IPS DF 6.9 (cell line): ENCODE data around the gene RNF19B.

Experiments used
- DNase-seq: peaks from one replicate; pipeline ENCODE4 v3.0.0-alpha.2; 2013; ENCODE audit warnings: low read depth, low spot score
- H3K27ac ChIP-seq: one replicate; pipeline ENCODE4 v1.5.1; 2013; ENCODE audit warnings: low read length, control low read depth
- H3K27me3 ChIP-seq: 2 replicates; pipeline ENCODE4 v1.6.1; 2013; ENCODE audit warnings: mild to moderate bottlenecking, low read length; ENCODE audit not compliant: control insufficient read depth, insufficient read depth
- H3K36me3 ChIP-seq: 2 replicates; pipeline ENCODE4 v1.6.1; 2013; ENCODE audit warnings: low read length; ENCODE audit not compliant: control insufficient read depth, insufficient read depth
- H3K4me1 ChIP-seq: 2 replicates; pipeline ENCODE4 v1.6.1; 2013; ENCODE audit warnings: low read length; ENCODE audit not compliant: control insufficient read depth, insufficient read depth
- H3K4me3 ChIP-seq: 2 replicates; pipeline ENCODE4 v1.5.1; 2013; ENCODE audit warnings: mild to moderate bottlenecking, low read length
- H3K9me3 ChIP-seq: 2 replicates; pipeline ENCODE4 v1.6.1; 2013; ENCODE audit warnings: low read length, inconsistent platforms; ENCODE audit not compliant: control insufficient read depth, insufficient read depth
- WGBS: extraction: QIAGEN DNeasy Blood & Tissue Kit; methylation state at CpG from one replicate; pipeline ENCODE4 v1.1.7; 2013; ENCODE audit warnings: mixed read lengths, missing lambda C conversion rate; ENCODE audit not compliant: insufficient read length, insufficient coverage; 5-methylcytosine and 5-hydroxymethylcytosine counted together

RNF19B gene

GRCh38 chr1:32953495-32953894, 11.1 kb downstream of the RNF19B start:
- H3K27me3 ChIP-seq: no peaks in the 10 kb centered on the region
- H3K4me3 ChIP-seq: no peak overlapping the region
- H3K36me3 ChIP-seq: no peaks in the 10 kb centered on the region
- DNase-seq: no peak
- WGBS: no CpG with 5 or more reads among the region's 1 CpG
- no peak overlapping the region for H3K27ac ChIP-seq
- no peaks in the 10 kb centered on the region for H3K9me3 ChIP-seq
- no peaks in the 10 kb centered on the region for H3K4me1 ChIP-seq

DNA sequence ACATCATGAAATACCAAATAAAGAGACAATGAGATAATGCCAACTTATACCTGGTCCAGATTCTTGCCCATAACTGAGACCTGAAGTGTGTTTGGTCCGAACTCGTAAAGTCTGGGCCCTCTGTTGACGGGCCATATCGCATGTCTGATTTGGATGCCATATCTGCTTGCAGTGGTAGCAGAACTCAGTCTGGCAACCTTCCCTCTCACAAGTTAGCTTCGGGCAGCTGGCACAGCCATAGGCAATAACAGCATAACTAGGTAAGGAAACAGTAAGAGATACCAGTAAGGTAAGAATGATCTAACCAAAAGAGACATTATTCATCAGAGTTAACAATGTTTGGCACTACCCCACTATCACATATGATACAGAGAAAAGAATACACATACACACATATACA, 15.1 kb downstream of the RNF19B start:
- Histone ChIP-seq H3K4me1 (no peaks in the 10 kb centered on the region), H3K36me3 (no peaks in the 10 kb centered on the region), H3K27me3 (no peaks in the 10 kb centered on the region), H3K27ac (no peak overlapping the region), H3K9me3 (no peaks in the 10 kb centered on the region), H3K4me3 (no peak overlapping the region)
- DNase-seq: no peak
- no CpG with 5 or more reads among the region's 5 CpGs for WGBS

GRCh38 chr1:32948905-32949304, 15.7 kb downstream of the RNF19B start:
- no CpG with 5 or more reads among the region's 1 CpG for WGBS
- H3K27me3 ChIP-seq: no peaks in the 10 kb centered on the region
- no peaks in the 10 kb centered on the region for H3K36me3 ChIP-seq
- no peaks in the 10 kb centered on the region for H3K9me3 ChIP-seq
- no peak overlapping the region for H3K27ac ChIP-seq
- no peaks in the 10 kb centered on the region for H3K4me1 ChIP-seq
- no peak for DNase-seq
- no peak overlapping the region for H3K4me3 ChIP-seq

- DNase-seq: no peak
- no peak overlapping the region for H3K27ac ChIP-seq
These were observed 16.3 kb downstream of the RNF19B start for GRCh38 chr1:32948390-32948722.

GRCh38 chr1:32947669-32948389, 16.8 kb downstream of the RNF19B start:
- no peaks in the 10 kb centered on the region for H3K4me1 ChIP-seq
- H3K4me3 ChIP-seq: no peak overlapping the region
- DNase-seq: no peak
- H3K36me3 ChIP-seq: no peaks in the 10 kb centered on the region
- no peaks in the 10 kb centered on the region for H3K9me3 ChIP-seq
- H3K27me3 ChIP-seq: no peaks in the 10 kb centered on the region
- 100% methylated on average over 3 of the region's 6 CpGs for WGBS
- H3K27ac ChIP-seq: no peak overlapping the region

More at GRCh38 chr1:32948390-32948722, 16.3 kb downstream of the RNF19B start:
- no CpG with 5 or more reads among the region's 1 CpG for WGBS
- no peaks in the 10 kb centered on the region for H3K36me3 ChIP-seq
- H3K9me3 ChIP-seq: no peaks in the 10 kb centered on the region
- H3K27me3 ChIP-seq: no peaks in the 10 kb centered on the region
- no peaks in the 10 kb centered on the region for H3K4me1 ChIP-seq
- no peak overlapping the region for H3K4me3 ChIP-seq

- no peak for DNase-seq
- H3K9me3 ChIP-seq: no peaks in the 10 kb centered on the region
- H3K27me3 ChIP-seq: no peaks in the 10 kb centered on the region
- no CpG with 5 or more reads among the region's 2 CpGs for WGBS
- H3K27ac ChIP-seq: no peak overlapping the region
- H3K4me1 ChIP-seq: no peaks in the 10 kb centered on the region
- no peaks in the 10 kb centered on the region for H3K36me3 ChIP-seq
- H3K4me3 ChIP-seq: no peak overlapping the region
These were observed 18.2 kb downstream of the RNF19B start for GRCh38 chr1:32946413-32946812.

- H3K36me3 ChIP-seq: no peaks in the 10 kb centered on the region
- H3K9me3 ChIP-seq: no peaks in the 10 kb centered on the region
- H3K27me3 ChIP-seq: no peaks in the 10 kb centered on the region
- DNase-seq: no peak
- H3K4me3 ChIP-seq: no peak overlapping the region
- no peaks in the 10 kb centered on the region for H3K4me1 ChIP-seq
- H3K27ac ChIP-seq: no peak overlapping the region
These were observed 20.4 kb downstream of the RNF19B start for GRCh38 chr1:32944180-32944579.

- H3K36me3 ChIP-seq: no peaks in the 10 kb centered on the region
- no peaks in the 10 kb centered on the region for H3K9me3 ChIP-seq
- no peak overlapping the region for H3K27ac ChIP-seq
- DNase-seq: no peak
- H3K27me3 ChIP-seq: no peaks in the 10 kb centered on the region
- no peak overlapping the region for H3K4me3 ChIP-seq
- no peaks in the 10 kb centered on the region for H3K4me1 ChIP-seq
- WGBS: no CpG with 5 or more reads among the region's 4 CpGs
These were observed 24.8 kb downstream of the RNF19B start for GRCh38 chr1:32939655-32940371.

DNA sequence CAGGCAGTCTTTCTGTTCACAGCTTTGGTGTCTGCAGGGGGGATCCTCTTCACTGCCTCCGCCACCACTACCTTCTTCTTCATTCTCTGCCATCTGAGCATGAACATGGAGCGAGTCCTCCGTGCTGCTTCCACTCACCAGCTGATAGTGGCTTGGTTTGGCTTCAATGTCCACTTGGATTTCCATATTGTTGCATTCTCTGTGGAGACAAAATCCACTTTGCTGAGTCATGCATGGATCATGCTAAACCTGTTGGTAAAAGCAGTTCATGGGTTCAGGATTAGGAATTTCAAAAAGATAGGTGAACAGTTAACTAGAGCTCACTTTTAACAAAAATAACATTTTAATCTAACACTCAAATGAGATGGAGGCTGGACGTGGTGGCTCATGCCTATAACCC, 27.5 kb downstream of the RNF19B start:
- no peaks in the 10 kb centered on the region for H3K4me1 ChIP-seq
- H3K9me3 ChIP-seq: no peaks in the 10 kb centered on the region
- no peak overlapping the region for H3K27ac ChIP-seq
- H3K4me3 ChIP-seq: no peak overlapping the region
- WGBS: no CpG with 5 or more reads among the region's 4 CpGs
- no peak for DNase-seq
- H3K27me3 ChIP-seq: no peaks in the 10 kb centered on the region
- H3K36me3 ChIP-seq: no peaks in the 10 kb centered on the region

DNA sequence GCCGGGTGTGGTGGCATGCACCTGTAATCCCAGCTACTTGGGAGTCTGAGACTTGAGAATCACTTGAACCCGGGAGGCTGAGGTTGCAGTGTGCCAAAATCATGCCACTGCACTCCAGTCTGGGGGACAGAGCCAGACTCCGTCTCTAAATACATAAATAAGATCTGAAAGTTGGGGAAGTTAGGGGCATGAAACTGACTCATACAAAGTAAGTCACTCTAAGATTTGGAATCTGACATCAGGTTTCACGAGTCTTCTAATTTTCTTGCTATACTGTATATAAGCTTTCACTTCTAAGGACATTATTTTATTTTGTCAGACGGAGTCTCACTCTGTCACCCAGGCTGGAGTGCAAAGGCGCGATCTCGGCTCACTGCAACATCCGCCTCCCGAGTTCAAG, 30.1 kb downstream of the RNF19B start:
- H3K4me3 ChIP-seq: no peak overlapping the region
- H3K9me3 ChIP-seq: no peaks in the 10 kb centered on the region
- H3K4me1 ChIP-seq: no peaks in the 10 kb centered on the region
- no peaks in the 10 kb centered on the region for H3K36me3 ChIP-seq
- no peak for DNase-seq
- no peaks in the 10 kb centered on the region for H3K27me3 ChIP-seq
- WGBS: no CpG with 5 or more reads among the region's 10 CpGs
- no peak overlapping the region for H3K27ac ChIP-seq
